ENCODE data around the gene AJAP1. TPM values are rescaled to one million over a fixed set of nuclear protein-coding genes. Genes with fewer than 3 reads are reported as not detected.

The AJAP1 gene
- total RNA-seq, 1 donor from 2014 or later: 0.35 TPM

GRCh38 chr1:4781646-4782045, 127.2 kb downstream of the AJAP1 start:
- no peak for DNase-seq (ENCODE audit: extremely low spot score, unreplicated experiment)
- no peaks in the 10 kb centered on the region for H3K9me3 Mint-ChIP-seq (ENCODE audit: unreplicated experiment)
- no peak overlapping the region for H3K4me3 Mint-ChIP-seq (ENCODE audit: unreplicated experiment)
- no peaks in the 10 kb centered on the region for H3K27me3 Mint-ChIP-seq (ENCODE audit: unreplicated experiment)
- H3K27ac Mint-ChIP-seq (ENCODE audit: unreplicated experiment): no peak overlapping the region
- H3K4me1 Mint-ChIP-seq (ENCODE audit: unreplicated experiment): no peaks in the 10 kb centered on the region
- H3K36me3 Mint-ChIP-seq (ENCODE audit: unreplicated experiment): no peaks in the 10 kb centered on the region
- no peak for TF ChIP-seq CTCF (IDR thresholded peaks at IDR 0.05)

- Mint-ChIP-seq H3K4me1 (ENCODE audit: unreplicated experiment) (no peaks in the 10 kb centered on the region), H3K36me3 (ENCODE audit: unreplicated experiment) (no peaks in the 10 kb centered on the region), H3K9me3 (ENCODE audit: unreplicated experiment) (peaks cover 14% of the 10 kb centered on the region), H3K4me3 (ENCODE audit: unreplicated experiment) (no peak overlapping the region), H3K27me3 (ENCODE audit: unreplicated experiment) (no peaks in the 10 kb centered on the region), H3K27ac (ENCODE audit: unreplicated experiment) (no peak overlapping the region)
- no peak for TF ChIP-seq CTCF (IDR thresholded peaks at IDR 0.05)
- DNase-seq (ENCODE audit: extremely low spot score, unreplicated experiment): no peak
Observed at GRCh38 chr1:4784761-4785160, 130.4 kb downstream of the AJAP1 start.

GRCh38 chr1:4786055-4786454, 131.6 kb downstream of the AJAP1 start:
- TF ChIP-seq CTCF (IDR thresholded peaks at IDR 0.05): no peak
- H3K27ac Mint-ChIP-seq (ENCODE audit: unreplicated experiment): no peak overlapping the region
- peaks cover 17% of the 10 kb centered on the region for H3K9me3 Mint-ChIP-seq (ENCODE audit: unreplicated experiment)
- H3K36me3 Mint-ChIP-seq (ENCODE audit: unreplicated experiment): no peaks in the 10 kb centered on the region
- no peak for DNase-seq (ENCODE audit: extremely low spot score, unreplicated experiment)
- H3K27me3 Mint-ChIP-seq (ENCODE audit: unreplicated experiment): no peaks in the 10 kb centered on the region
- no peak overlapping the region for H3K4me3 Mint-ChIP-seq (ENCODE audit: unreplicated experiment)
- H3K4me1 Mint-ChIP-seq (ENCODE audit: unreplicated experiment): no peaks in the 10 kb centered on the region

GRCh38 chr1:4787551-4787950, 133.1 kb downstream of the AJAP1 start:
- H3K27ac Mint-ChIP-seq (ENCODE audit: unreplicated experiment): no peak overlapping the region

GRCh38 chr1:4792565-4792964, 138.2 kb downstream of the AJAP1 start:
- Mint-ChIP-seq H3K36me3 (ENCODE audit: unreplicated experiment) (no peaks in the 10 kb centered on the region), H3K4me3 (ENCODE audit: unreplicated experiment) (no peak overlapping the region), H3K4me1 (ENCODE audit: unreplicated experiment) (no peaks in the 10 kb centered on the region), H3K27ac (ENCODE audit: unreplicated experiment) (no peak overlapping the region), H3K27me3 (ENCODE audit: unreplicated experiment) (no peaks in the 10 kb centered on the region), H3K9me3 (ENCODE audit: unreplicated experiment) (peaks cover 25% of the 10 kb centered on the region)
- DNase-seq (ENCODE audit: extremely low spot score, unreplicated experiment): no peak
- no peak for TF ChIP-seq CTCF (IDR thresholded peaks at IDR 0.05)

More at GRCh38 chr1:4787551-4787950, 133.1 kb downstream of the AJAP1 start:
- Mint-ChIP-seq H3K4me1 (ENCODE audit: unreplicated experiment) (no peaks in the 10 kb centered on the region), H3K9me3 (ENCODE audit: unreplicated experiment) (peaks cover 17% of the 10 kb centered on the region), H3K36me3 (ENCODE audit: unreplicated experiment) (no peaks in the 10 kb centered on the region), H3K4me3 (ENCODE audit: unreplicated experiment) (no peak overlapping the region), H3K27me3 (ENCODE audit: unreplicated experiment) (no peaks in the 10 kb centered on the region)
- no peak for DNase-seq (ENCODE audit: extremely low spot score, unreplicated experiment)
- TF ChIP-seq CTCF (IDR thresholded peaks at IDR 0.05): no peak

All from osteocyte (in vitro differentiated cells).